Smooth muscle cell of the brain vasculature (primary cell): Measurements from ENCODE around the gene OXER1.

Source experiments
- DNase-seq: peaks from one replicate; pipeline ENCODE4 v3.0.0-alpha.2; 2012; ENCODE audit warnings: low read depth, low spot score

OXER1 gene

DNA sequence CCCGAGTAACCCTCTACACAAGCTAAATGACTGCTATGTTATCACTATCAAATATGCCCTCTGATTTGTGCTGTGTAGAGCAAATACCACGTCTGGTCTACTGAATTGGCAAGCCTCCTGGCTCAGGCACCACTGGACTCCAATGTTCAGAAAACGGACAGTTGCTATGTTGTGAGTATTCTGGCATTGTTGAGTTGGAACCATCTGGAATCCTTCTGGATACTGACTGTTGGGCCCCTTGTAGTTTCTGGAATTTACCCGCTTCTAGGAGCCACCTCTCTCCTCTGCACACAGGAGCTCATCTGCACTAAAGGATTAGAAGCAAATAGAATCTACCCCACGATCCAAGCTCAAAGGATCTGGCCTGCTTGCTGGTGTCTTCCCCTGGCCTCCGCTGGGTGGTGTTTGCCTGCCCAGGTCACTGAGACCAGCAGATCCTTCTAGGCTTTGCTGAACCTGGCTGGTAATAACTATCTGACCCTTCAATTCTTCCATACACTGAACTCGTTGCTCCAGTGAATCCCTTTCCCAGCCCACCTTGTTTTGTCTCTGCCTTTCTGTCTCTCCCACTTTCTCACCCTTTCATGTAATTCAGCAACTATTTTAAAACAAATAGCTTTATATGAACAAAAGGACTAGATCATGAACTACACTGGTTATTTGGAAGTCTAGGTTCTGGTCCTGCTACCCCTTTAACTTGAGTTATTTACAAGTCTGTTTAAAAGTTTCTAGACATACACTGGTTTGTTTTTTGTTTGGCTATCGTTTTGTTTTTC is 30.5 kb upstream of the OXER1 start:
- DNase-seq: no peak

DNA sequence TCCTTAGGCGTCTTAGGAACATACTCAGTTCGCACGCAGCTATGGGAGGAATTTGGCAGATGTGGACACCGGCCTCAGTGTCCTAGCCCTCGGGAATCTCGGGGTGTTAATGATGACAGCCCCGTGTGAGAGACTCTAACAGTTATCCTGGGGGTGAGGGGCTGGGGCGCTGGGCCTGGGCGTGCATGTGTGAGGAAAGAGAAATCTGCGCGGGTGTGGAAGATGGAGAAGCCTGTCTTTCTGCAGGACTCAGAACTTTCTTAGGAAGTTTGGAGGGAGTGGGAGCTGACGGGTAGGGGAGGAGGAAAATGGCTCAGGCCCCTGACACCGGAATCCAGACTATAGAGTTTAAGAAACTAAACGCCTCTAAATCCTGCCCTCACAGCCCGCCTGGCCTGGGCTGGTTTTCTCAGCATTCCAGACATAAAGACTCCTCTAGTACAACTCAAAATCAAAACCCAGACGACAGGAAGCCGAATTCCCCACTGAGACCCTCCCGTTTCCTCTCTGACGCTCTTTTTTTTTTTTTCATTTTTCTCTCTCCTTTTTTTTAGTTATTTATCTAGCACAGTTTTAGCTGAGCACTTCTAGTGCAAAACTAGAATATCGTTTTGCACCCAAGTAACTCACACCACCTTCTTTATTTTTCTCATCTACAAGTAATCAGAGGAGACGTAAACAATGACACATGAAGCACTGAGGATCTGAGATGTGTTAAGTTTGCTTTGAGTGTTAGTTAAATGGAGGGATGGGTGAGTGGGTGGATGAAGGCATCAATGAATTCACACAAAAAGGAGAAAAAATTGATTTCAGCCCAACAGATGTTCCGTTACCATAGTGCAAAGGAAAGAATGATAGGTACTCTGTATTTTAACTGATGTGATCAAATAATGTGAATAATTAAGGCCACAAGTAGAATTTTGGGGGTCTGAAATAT is 29.7 kb upstream of the OXER1 start:
- no peak for DNase-seq

DNA sequence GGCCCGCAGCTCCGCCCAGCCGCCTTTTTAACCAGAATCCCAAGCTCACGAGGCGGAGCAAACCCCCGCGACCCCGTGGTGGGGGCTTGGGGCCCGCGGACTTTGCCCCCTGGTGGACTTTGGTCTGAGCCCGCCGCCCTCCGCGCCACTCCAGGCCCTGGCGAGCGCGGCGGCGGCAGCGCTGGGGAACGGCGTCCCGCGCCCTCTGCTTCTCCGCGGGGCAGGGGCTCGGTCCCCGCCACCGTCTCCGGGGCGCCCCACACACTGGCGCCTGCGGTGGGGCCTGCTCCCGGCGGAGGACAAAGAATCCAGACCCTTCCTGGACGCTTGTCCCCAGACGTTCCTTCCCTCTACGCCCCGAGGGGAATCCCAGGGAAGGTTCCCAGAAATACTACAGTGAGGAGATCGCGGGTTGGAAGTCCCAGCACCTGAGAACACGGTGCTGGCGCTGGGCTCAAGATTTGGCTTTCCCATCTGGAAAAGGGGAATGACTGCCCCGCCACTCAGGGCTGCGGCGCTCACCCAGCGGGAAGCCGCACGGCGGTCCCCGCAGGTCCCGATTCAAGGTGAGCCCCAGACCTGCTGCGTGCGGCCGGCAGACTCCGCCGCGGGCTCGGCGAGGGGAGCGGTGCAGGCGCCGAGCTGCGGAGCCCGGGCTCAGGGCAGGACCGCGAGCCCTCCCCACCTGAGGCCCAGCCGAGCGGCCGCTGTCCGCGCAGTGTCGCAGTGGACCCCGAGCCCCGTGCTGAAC is 28.8 kb upstream of the OXER1 start, which contains the start of gene HAAO:
TSS of gene HAAO (minus strand) at position 1 of the 751 bp plus-strand sequence. CDS start 47 bp downstream, outside the sequence.
- DNase-seq: no peak

DNA sequence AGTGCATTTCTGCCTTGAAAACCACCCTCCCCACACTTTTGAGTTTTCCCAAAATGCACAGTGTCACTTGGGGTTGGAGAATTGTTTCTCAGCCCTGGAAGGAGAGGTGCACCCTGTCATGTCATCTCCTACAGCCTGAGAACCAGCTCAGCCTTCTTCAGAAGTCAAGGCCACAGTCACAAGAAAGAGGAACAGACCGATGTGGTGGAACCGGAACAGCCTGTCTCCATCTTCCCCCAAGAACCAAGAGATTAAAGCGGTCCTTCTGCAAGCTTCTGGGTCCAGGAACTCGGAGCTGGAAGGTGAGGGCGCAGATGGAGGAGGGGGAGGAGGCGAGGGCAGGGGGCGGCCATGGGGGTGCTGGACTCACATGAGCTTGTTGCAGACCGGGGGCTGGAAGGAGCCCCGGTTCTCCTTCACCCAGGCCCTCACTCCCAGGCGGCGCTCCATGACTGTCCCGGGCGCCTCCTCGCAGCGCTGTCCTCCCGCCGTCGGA is 28.2 kb upstream of the OXER1 start:
- no peak for DNase-seq

DNA sequence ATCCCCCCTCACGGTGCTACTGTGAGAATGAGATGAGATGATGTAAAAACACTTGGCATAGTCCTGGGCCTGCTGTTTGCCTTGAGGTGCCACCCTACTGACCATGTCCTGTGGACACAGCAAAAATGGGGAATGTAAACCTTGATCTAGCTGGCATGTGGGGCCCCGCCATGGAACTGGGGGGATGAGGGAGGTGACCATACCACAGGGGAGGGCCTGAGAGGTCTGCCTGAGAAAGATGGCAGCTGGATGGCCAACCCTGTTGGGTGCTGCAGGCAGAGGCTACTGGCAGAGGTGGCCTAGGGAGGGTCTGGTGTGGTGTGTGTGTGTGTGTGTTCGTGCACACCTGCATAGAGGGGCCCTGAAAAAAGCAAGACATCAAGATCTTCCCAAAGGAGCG is 27.7 kb upstream of the OXER1 start:
- no peak for DNase-seq

DNA sequence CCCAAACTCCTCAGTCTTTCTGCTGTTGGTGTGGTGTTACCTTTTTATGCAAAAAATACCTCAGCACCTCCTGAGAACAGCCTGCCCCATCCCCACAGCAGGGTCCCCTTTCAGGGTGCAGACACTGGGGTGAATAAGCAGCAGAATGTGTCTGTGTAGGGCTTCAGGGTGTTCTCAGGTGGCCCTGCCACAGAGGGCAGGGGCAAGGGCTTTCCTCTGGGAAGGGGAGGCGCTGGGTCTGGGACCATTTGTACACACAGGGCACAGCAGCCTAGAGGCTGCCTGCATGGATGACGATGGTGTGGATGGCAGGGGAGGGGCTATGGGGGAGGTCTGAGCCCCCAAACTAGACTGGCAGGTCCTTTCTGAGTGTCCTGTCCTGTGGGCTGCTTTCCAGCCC is 25.8 kb upstream of the OXER1 start:
- no peak for DNase-seq

DNA sequence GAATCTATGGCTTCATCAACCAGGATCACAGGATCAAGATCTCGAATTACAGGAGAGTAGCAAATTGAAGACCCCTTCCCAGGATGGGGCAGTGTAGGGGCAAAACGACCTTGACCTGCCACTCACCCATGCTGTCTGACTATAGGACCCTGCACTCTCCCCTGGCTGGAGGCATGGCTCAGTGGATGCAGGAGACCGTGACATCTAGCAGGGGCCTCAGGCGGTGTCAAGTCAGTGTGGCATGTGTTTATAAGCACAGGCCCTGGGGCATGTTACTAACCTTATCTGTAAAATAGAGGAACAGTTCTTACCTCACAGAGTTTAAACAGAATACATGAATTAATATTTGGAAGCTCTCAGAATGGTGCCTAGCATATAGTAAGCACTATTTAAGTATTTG is 24.9 kb upstream of the OXER1 start:
- DNase-seq: no peak

DNA sequence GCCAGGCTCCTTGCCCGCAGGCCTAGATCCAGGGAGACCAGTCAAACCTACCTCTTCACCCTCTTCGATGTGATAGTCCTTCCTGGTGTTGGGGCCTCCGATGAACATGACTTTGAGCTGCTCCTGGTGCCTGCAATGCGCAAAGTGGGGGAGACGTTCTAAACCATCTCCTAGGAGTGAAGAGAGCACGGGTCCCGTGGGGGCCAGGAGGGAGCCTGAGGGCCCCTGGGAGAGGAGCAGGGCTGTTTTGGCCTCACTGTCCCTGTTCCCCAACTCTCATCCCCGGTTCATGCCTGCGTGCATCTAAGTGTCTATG is 24.5 kb upstream of the OXER1 start:
- no peak for DNase-seq

DNA sequence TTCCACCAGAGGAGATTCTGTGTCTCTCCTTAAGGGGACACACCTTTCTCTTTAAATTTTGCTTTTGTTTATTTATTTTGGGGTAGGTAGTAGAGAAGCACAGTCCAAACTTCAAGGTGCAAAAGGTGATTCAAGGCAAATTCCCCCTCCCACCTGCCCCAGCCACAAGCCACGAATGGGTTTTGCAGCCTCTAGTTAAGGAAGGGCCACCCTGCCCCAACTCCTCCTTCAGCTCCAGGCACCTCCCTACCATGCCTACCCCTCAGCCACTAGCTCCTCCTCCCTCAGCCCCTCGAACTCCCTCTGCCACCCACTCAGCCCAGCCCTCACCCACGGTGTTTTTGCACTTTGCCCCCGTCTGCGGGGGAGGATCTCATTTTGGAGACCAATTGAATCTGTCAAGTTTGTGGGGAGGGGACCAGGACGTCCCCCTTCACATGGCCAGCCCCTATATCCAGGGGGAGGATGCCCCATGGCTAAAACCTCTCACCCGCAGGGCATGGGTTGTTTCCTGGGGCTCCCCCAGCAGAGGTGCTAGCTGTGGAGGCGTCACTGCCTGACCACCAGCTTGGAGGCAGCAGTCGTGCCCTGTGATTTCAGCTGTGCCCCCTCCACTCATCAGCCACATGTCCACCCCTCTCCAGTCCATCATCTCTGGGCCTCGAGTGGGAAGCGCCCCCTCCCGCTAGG is 24.0 kb upstream of the OXER1 start:
- no peak for DNase-seq

DNA sequence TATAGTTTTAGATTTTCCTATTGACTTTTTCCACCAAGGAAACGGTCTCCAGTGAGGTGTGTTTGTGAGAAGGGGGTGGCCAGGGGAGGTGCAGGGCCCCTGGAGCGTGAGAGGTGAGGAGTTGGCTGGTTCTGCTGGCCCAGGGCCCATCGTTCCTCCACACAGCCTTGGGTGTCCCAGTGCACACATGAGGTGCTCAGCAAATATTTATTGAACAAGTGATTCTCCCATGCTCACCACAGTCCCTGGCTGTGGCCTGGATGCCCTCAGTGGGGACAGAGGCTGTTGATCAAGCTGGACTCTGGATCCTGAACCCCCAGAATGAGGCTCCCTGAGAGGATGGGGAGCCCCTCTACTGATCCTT is 23.5 kb upstream of the OXER1 start:
- no peak for DNase-seq

DNA sequence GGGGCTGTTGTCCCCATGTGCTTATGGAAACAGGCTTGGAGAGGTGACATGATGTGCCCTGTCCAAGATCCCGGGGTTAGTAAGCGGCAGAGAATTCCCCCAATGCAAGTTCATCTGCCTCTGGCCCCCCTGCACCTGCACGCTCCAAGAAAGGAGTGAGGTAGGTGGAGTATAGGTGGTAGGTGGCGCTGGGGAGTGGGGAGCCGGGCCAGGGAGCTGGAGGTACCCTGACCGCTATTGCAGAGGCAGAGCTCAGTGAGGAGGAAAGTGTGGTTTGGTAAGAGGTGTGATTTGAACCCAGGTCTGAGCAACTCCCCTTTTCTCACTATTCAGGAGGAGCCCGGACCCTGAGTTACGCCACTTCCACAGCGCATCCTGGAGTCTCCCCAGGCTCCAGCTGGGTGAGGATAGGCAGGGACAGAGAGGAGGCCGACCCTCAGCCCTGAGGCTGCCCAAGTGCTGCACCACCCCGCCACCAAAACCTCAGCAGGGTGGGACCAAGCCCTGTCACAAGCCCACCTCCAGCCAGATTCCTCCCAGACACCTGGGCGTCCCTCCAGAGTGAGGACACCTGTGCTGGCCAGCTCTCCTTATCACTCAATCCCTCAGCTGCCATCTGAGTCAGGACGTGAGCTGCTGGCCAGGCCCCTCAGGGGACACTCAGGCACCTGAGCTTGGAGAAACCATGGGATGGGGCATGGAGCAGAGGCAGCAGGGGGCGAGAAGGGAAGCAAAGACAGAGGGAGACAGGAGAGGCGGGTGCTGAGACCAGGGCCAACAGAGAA is 22.8 kb upstream of the OXER1 start:
- no peak for DNase-seq

DNA sequence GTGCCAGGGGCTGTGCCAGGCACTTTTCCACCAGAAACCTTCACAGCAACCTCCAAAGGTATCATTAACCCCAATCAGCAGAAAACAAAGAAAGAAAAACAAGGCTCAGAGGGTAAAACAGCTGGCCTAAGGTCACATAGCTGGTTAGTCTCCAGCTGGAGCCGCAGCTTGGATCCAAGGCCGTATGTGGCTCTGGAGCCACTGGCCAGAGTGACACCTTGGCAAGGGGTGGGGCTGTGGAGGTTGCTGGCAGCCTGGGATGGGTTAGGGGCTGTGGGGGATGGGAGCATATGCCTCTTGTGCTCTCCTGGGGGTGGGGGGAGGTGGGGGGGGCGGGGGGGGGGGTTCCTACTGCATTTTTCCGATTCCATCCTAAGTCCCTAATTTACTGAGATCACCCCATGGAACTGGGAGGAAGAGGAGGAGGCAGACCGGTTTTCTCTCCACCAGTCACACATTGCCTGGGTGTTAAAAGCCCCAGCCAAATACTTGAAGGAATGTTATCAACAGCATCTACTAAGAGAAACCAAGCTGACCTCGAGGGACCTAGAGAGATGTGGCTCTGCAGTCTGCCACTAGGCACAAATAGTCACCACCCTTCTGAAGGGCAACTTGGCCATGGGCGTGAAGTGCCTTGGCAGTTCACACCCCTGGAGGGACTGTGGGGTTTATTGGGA is 20.4 kb upstream of the OXER1 start:
- DNase-seq: no peak

DNA sequence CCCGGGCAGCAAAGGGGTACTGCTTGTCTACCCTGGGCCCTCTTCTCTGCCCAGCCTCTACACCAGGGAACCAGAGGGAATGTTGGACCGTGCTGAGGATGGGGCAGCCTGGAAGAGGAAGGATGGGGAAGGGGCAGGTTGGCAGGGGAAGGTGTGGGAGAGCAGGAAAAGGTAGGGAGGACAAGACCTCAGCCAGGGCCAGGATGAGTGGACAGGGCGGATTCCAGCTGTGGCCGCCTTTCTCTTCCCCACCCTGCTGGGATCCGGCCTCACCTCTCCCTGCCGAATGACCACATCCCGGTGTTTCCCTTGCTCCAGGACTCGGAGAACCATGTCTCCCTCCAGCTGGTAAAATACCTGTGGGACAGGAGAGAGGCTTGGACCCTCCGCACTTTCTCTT is 19.6 kb upstream of the OXER1 start:
- no peak for DNase-seq

DNA sequence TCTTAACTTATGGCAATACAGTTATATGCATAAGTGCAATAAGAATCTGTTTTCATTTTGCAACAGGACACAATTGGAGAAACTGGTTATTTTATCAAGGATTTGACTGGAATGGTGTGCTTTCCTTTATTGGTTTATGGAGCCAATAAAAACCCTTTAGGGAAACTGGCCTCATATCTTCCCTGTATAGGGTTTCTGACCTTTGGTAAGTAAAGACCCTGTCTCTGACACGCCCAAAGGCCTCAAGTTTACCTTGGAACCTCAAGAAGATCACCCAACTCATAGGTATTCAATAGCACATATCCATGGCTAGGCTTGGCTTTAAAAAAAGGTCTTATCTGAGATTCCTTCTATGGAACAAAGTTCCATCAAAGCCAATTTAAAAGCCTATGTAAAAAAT is 17.2 kb upstream of the OXER1 start:
- DNase-seq: no peak

DNA sequence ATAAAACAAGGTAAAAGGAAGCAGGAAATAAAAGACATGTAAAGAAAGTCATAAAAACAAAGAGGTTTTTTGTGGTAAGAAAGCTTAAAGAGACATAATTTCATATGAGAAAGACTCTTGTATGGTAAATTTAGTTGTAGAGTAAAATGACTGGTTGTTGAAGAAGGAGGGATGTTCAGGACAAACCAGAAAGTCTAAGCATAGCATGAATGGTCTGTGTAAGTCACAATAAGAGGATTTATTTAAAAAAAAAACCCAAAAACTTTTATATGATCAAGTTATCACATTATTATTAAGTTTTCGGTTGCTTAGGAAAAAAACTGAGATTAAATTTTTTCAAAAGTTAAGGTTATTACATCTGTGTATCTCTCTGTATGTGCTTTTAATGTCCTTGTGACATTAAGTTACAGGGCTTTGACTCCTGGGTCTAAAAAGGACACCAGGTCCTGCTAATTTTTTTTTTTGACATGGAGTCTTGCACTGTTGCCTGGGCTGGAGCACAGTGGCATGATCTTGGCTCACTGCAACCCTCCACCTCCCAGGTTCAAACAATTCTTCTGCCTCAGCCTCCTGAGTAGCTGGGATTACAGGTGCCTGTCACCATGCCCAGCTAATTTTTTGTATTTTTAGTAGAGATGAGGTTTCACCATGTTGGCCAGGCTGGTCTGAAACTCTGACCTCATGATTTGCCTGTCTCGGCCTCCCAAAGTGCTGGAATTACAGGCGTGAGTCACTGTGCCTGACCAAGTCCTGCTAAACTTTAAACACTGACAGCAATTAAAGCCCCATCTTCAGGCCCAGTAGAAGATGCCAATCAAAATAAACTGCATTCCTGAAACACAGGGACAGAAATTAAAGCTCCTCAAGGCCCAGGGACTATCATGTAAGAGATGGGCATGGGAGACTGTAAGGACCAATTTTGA is 14.2 kb upstream of the OXER1 start:
- no peak for DNase-seq

DNA sequence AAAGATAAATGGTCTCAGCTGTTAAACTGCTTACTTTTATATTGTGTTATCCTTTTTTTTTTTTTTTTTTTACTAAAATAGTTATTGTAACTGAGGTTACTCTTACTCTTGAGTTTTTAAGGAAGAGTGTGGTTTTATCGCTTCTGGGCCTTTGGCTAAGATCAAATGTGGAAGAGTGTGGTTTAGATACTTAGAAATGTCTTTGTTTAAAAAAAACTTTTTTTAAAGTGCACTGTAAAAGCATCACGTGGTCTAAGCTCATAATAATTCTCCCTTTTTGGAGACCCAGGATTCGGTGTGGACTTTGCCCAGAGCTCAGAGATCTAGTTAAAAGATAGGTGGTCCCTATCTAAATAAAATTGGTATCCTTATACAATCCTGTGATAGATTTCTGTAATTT is 11.9 kb upstream of the OXER1 start:
- DNase-seq: no peak

DNA sequence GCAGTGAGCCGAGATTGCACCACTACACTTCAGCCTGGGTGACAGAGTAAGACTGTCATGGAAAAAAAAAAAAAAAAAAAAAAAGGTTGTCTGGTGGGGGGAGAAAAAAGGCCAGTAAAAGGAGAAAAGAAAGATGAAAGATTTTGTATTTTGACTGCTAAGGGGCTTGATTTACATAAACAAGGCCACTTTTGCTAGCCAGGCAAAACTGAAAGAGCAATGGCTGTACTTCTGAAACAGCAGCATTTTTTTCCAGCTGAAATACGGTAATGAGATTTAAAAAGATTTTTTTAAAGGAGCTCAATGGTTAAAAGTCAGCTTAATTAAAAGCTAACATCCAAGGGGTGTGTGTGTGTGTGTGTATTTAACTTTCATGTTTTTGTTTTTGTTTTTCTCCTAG is 11.3 kb upstream of the OXER1 start:
- DNase-seq: no peak

DNA sequence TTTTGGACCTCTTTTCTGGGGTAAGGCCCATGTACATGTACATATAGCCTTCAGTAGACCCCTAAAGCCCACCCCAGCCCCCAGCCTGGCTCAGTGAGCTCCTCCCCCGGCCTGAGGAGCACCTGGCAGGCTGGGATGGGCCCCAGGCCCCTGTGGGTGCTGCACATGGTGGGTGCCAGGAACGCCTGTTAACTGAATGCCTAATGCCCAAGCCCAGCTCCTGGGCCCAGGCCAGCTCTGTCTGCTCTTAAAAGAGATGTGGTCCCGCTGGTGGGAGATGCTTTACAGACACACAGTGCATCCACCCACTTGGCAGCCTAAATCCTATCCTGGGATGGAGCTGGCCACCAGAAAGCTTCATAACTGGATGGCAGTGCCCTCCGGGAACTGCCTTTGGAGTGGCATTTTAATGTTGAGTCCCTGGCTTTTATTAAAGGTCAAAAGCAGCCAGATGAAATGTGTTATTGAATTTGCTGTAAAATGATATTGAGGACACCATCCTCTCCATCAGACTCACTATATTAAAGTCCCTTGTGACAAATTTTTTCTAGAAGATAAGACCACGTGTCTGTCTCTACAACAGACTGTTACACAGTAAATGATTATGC is 7.7 kb upstream of the OXER1 start:
- no peak for DNase-seq
